HG03469 (cell line): ENCODE results near the gene CYSTM1.

Experiments used
- ATAC-seq: cut with Tn5 transposase; IDR thresholded peaks from one replicate; pipeline ENCODE4 v1.9.1; 2021; ENCODE audit warnings: mild to moderate bottlenecking, moderate library complexity, moderate number of reproducible peaks; ENCODE audit not compliant: unreplicated experiment

CYSTM1 gene

DNA sequence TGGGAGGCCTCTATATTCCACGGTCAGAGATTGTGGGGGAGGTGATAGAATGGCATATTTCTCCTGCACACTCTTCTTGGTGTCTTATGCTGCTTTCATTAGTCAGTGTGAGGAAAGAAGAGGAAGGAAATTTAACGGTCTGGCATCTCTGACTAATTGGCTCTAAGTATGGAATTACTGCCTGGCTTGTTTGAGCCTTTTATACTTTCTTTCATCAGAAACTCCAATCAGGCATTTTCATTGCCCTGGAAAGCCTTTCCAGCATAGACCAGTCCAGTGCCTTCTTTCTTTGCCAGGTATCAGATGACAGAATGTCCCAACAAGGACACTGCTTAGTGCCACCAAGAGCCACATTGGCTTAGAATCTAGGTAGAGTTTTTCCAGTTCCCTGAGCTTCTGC lies 30.2 kb downstream of the CYSTM1 start:
- ATAC-seq, result no peak

DNA sequence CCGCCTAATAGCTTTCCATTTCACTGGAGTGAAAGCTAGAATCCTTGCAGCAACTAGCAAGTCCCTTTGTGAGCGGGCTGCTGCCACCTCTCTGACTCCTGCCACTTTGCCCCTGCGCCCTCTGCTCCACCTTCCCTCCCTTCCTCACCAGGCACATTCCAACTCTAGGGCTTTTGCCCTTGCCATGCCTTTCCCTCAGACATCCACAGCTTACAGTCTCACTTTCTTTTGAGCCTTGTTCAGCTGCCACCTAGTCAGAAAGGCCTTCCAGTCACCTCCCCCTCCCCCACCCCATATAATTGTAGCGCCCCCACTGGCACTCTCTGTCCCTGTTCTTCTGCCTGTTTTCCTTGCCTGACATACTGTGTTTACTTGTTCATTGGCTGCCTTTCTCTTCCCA lies 31.0 kb downstream of the CYSTM1 start:
- no peak for ATAC-seq

DNA sequence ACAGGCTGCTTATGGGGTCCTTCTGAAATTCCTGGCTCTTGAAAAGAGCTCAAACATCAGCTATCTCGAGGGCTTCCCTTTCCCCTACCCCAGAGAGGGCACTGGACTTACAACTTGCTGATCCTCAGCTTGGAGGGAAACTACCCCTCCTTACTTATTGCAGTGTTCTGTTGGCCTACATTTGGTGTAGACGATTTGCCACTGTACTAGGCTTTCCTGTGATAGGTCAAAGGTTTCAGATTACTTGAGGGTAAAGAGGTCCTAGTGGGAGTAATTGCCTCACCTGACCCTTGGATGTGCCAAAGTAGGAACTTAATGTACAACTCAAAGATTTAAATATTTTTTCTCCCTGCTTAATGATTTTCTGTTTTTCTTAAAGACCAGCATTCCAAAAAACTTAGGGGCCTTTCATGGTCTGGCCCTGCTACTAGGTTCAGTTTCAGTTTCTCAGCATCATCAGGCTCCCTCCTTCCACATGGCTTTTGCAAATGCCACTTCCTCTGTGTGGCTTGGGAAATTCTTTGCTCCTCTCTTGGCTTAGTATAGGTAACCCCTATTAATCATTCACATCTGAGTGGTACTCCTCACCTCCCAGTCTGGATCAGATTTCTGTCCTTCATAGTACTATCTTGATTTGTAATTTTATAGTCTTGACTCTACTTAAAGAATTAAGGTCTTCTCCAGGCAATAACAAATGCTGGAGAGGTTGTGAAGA lies 32.4 kb downstream of the CYSTM1 start:
- ATAC-seq, result no peak

DNA sequence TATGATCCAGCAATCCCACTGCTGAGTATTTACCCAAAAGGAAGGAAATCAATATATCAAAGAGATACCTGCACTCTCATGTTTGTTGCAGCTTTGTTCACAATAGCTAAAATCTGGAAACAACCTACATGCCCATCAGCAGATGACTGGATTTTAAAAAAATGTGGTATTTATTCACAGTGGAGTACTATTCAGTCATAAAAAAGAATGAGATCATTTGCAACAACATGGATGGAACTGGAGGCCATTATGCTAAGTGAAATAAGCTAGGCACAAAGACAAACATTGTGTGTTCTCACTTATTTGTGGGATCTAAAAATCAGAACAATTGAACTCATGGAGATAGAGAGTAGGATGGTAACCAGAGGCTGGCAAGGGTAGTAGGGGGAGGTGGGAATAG lies 33.1 kb downstream of the CYSTM1 start:
- ATAC-seq, result no peak

DNA sequence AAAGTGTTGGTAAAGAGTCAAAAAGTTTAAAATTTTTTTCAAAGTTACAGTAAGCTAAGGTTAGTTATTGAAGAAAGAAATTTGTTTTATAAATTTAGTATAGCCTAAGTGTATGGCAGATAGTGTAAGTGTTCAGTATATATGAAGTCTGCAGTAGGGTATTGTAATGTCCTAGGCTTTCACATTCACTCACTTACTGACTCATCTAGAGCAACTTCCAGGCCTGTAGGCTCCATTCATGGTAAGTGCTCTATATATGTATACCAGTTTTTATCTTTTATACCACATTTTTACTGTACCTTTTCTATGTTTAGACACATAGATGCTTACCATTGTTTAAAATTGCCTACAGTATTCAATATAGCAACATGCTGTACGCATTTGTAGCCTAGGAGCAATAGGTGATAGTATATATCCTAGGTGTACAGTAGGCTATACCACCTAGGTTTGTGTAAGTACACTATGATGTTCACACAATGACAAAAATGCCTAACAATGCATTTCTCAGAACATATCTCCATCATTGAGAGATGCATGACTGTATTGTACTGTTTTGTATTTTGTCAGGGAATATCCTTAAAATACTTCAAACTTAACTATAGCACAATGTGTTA lies 38.5 kb downstream of the CYSTM1 start:
- no peak for ATAC-seq

DNA sequence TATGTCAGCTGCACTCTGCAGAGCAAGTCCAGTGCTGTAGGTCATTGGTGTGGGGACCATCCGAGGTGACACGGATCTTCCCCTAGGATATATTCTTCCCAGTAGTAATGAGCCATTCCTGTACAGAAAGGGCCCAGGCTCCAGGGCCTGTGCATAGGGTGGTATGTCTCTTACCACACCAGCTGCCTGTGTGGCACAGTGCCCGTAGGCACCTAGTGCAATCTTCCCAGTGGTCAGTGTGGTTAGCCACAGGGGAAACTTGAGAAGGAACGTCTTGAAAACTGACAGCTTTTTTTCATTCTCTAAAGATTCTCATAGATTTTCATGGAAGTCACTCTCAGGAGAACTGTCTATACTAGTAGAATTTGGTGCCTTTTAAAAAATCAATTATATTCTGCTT lies 39.8 kb downstream of the CYSTM1 start:
- no peak for ATAC-seq

DNA sequence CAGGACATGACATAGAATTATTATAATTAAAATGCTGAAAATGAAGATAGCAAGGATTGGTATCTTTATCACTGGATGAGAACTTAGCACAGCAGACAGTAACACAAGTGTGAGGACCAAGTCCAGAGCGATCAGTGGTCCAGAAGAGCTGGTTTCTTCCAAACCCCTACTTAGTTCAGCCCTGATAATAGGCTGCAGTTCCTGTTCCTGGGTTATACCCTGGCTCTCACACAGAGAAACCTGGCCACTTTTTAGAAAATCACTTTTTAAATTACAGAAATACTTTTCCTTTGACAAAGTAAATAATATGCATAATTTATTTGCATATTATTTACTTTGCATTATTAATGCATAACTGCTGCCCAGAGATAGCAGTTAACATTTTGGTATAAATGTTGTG lies 40.3 kb downstream of the CYSTM1 start:
- ATAC-seq, result no peak

DNA sequence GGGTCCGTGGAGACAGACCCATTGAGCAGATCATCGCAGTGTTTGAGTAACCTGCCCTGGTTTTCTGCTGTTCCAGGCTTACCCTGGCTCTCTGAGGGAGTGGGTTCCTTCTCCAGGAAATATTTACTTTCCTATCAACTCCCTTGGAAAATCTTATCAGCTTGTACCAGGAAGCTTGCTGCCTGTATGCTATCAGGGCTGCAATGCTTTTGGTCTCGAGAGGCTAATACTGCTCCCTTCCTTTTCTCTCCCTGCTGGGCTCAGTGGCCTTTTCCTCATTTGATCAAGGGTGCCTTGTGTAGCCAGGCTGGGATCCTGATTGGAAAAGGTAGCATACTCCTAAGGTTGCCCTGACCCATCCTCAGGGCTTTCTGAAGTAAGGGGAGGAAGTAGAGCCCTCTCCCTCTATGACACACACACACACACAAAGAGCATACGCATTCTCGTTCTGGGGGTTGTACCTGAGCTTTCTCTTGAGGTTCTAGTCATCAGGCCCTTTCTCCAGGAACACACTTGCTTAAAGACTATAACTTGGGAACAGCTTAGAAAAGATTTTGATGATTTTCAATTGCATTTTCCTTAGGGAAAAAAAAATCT lies 41.6 kb downstream of the CYSTM1 start:
- ATAC-seq, result no peak

DNA sequence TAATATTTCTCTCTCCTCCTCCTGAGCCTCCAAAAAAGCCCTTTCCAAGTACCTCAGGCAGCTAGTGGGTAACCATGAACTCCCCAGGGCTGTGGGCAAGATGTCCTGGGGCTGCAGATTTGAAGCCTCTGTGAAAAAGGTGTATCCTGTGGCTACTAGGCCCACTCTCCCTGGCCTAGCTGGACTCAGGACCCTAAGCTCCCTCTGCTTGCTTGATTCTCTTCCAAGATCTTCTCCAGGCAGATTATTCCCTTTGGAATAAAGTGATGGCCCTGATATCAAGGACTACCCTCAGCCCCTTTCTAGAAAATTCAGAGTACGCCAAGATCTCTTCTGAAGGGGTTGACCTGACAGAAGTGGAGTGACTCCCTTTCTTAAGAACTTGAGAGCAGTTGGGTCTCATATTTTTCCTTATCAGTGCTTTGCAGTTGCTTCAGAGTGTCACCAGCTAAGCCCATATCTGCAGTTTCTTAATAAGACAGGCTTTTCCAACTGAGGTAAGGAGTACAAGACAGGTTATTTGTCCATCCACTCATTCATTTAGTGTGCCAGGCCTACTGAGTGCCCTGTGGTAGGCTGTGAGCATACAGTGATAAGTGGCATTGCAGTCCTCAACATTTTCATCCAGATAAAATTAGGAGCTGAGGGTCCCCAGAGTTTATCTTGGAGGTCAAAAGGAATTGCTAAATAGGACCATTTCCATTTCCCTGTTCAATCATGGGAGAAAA lies 42.5 kb downstream of the CYSTM1 start:
- ATAC-seq, result no peak

DNA sequence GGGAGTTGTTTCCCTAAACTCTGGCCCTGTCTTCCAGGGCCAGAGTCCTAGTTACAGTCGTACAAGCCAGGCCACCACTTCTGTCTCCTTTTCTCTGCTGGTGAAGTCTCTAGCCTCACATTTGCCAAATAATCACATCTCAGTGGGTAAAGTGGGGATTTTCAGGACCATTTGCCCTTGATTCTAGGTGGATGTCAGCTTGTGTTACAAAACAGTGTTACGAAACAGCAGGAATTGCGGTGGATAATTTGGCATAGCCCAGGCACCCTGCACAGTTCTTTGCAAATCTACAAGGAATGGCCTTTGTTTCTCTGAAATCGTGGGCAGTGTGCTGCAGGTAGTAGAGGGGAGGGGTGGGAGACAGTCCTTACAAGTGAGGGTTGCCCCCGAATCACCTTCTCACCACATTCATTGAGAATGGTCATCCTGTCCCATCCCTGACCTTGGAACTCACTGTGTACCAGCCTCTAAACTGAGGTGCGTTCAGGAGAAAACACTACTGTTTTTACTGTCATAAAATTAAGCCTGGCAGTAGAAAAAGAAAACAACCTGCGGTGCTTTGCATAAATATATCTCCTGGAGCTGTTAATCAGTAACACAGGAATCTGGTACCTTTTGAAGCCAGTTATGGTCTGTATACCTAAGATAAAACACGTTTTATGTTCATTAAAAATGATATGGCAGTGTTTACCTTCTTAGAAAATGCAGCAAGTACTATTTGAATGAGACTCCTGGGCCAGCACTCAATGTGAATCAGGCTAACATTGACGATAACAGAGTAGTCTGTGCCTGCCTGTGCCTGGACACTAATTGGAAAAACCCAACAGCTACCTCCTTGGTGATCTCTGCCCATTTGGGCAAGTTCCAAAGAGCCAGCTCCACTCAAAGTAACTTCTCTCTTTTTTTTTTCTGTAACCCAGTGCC lies 44.3 kb downstream of the CYSTM1 start:
- ATAC-seq, result no peak

DNA sequence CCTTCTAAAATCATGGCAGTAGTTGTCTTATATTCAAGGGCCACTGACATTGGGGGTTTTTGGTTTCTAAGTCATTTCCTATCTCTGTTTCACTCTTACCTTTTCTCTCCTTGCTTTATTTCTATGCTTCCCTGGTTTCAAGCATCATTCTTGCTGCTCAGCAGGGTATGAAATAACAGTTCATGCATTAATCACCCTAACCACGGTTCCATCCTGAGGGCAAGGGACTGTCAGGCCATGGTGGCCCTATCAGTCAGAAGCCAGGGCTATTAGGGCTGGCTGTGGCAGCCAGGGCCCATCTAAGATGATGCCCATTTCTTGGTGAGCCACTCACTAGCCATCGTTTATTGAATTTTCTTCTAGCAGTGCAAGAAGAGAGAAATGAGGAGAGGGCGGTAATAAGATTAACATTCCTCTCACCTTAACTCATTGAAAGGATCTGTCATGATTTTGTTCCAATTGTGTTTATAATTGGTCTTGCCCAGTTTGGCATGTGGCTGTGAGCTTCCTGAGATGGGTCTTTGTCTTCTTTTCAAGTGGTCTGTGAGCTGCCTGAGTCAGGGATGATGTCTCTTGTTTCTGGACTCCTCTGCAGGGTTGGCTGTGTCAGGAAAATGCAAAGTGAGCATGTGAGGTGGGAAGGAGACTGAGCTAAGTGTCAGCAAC lies 45.2 kb downstream of the CYSTM1 start:
- peak; percentile 49 for ATAC-seq

DNA sequence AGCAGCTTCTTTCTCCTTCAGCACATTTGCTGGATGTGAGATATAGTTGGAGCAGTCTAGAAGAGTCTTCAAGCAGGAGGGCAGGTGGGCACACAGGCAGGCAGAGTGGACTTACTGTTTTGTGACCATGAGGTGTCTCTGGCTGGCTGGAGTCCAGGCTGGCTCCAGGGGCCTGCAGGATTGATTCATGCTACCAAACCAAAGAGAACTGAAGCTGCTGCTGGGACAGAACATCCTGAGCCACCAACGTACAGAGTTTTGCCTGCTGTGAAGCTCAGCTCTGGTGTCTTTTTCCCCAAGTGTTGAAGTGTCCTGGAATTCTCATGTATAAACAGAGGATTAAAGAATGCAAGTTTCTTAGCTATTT lies 45.7 kb downstream of the CYSTM1 start:
- ATAC-seq, result no peak

DNA sequence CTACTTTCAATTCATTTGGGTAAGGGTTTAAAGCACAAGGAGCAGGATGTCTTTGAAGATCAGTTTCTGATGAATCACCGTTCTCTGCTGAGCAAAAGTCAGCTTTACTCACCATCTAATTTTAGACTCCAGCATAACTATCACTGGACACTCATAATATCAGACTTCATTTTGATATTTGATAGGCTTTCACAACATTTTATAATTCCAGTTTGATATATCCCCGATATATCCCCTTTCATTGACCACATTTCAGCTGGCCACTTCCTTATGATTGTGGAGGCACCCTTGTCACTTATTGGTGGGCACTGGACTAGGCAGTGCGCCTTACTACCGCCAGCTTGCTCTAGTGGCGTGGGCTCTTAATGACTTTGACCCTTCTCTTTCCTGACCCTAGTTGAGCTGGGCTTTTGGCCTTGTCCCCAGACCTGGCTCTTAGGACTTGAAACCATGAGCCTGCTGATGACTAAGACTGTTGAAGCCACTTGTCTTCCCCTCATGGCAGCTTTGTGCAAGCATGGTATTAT lies 46.8 kb downstream of the CYSTM1 start:
- no peak for ATAC-seq

DNA sequence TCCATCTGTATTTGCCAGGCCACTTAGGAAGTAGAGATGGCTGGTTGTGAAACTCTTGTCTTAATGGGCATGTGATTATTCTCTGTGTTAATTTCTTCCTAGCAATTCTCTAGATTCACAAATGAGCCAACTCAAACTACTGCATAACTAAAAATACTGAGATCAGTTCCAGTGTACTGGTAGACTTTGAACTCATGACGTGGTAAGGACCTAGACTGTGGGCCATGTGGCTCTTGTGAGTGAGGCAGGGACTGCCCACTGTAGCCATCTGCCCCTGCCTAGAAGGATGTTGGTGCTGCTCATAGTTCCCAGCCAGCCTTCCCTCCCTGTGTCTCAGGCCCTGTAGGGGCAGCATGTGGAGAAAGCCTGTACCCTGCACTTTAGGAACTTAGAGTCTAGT lies 47.4 kb downstream of the CYSTM1 start:
- no peak for ATAC-seq

DNA sequence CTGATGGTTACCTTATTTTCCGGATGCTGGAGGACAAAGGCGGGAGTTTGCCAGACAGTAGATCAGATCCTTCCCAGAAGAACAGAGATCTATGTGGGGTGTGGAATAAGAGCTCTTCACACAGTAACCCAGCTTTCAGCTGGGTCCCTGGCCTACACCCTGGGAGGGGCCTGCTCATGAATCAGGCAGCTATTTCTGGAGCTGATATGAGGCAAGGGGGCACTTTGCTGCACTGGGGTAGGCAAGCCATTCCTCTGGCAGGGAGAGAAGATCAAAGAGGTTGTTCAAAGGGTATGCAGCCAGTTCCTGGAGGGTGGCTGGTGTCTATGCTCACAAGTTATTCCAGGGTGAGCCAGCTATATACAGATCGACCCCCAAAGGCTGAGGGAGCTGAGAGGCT lies 48.6 kb downstream of the CYSTM1 start:
- no peak for ATAC-seq

DNA sequence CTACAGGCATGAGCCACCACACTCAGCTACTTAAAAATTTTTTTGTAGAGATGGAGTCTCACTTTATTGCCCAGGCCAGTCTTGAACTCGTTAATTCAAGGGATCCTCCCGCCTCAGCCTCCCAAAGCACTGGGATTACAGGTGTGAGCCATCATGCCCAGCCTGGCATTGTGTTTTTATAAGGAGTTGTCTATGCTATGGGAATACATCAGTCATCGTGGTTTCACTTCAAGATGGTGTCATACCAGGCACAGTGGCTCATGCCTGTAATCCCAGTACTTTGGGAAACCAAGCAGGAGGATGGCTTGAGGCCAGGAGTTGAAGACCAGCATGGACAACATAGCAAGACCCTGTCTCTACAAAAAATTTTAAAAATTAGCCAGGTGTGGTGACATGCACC lies 49.7 kb downstream of the CYSTM1 start:
- ATAC-seq, result no peak

DNA sequence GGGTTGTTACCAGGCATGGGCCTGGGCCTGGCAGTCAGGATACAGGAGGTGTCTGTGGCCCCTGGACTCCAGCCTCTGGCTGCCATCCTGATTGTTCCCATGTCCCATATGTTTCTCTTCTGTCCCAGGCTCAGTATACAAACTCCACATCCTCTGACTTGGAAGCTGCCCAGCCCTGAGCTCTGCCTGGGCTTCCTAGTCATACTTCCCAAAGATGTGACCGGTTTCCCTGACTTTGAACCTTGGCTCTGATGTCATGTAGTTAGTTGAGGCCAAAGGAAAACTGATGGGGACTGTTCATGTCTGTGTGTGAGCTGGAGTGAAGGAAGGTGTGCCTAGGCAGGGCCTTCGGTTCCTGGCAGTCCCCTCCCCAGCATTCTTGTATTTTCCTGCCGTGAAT lies 50.4 kb downstream of the CYSTM1 start:
- no peak for ATAC-seq

DNA sequence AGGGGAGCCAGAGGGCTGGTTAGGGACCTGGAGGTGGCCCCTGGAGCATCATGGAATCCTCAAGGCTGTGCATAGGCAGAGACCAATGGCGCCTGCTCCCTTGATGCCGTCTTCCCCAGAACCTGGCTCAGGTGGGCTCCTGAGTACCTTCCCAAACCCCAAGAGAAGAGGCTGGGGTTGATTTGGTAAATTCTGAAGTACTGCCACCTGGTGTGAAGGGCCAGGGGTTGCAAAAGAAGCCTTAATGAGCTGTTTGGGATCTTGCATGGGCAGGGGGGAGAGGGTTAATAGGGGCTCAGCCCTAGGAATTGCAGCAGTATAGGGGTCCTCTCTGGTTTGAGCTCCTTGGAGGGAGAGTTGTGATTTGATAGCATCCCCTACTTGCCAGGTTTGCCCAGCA lies 52.1 kb downstream of the CYSTM1 start:
- no peak for ATAC-seq

DNA sequence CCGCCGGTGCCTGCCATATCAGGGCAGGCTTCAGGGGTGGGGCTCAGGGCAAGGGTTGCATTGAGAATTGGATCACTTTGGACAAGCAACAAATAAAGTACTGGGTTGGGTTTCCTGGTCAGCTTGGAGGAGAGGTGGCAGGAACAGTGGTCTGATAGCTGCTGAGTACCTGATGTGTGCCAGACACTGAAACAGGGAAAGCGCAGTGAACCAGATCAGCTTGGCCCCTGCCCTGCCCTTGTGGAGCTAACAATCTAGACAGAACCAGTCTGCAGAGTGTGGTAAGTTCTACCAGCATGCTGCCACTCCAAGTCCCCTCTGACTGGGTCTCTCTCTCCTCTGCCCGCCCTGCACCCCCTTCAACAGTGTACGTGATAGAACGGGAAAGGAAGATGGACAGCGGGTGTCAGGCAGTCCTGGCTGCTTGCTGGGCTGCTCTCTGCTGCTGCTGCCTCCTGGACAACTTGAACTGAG lies 53.4 kb downstream of the CYSTM1 start:
- no peak for ATAC-seq

DNA sequence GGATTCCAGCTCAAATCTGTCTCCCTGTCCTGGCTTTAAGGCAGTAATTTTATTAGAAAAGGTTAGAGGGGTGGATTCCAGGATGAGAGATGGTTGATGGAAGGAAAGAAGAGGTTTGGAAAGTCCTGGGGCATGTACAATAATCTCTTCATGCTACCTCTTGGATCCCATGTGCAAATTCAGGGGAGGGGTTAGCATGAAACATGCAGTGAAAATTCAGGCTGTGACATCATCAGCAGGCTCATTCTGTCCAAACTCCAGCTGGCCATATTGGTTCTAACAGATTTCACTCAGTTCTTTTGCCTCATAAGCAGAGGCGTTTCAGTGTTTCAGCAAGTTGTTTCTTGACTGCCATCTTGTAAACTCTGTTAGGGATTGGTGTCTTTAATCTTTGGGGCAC lies 55.4 kb downstream of the CYSTM1 start:
- no peak for ATAC-seq
